HG03095 (cell line): ENCODE measurements around the gene UGCG.
A peak's percentile ranks its signal among the peaks of the same experiment; 100 is the strongest.
"Not testable (repeated sequence)": the region's sequence is repeated elsewhere in the genome, so short reads cannot be mapped to it uniquely, and the experiment has no call there.

Experiments
- ATAC-seq: cut with Tn5 transposase; IDR thresholded peaks from one replicate; pipeline ENCODE4 v1.9.1; 2021; ENCODE audit warnings: moderate library complexity; ENCODE audit not compliant: unreplicated experiment

Gene UGCG

DNA sequence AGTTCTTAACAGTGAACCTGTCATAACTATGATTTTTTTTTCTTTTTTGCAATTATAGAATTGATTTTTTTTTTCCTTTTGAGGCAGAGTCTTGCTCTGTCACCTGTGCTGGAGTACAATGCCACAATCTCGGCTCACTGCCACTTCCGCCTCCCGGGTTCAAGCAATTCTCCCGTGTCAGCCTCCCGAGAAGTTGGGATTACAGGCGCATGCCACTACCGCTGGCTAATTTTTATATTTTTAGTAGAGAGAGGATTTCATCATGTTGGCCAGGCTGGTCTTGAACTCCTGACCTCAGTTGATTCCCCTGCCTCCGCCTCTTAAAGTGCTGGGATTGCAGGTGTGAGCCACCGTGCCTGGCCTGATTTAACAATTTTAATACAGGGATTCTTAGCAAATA is 21.4 kb downstream of the UGCG start:
- ATAC-seq: no peak

DNA sequence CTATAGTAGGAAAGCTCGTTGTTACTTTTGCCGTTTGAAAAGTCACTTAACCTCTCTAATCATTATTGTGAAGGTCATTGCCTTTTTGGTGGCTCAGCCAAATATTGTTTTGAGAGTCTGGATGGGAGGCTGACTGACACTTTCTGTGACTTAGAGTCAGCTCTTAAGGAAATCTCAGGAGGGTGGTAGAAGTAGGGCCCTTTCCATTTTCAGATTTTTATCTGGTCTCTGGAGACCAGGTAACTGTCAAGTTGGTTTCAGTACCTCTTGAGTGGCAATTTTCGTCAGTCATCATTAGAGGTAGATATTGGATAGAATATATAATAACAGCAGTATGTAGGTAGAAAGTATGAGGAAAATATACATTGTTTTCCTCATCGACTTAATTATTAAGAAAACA is 23.3 kb downstream of the UGCG start:
- ATAC-seq: no peak

DNA sequence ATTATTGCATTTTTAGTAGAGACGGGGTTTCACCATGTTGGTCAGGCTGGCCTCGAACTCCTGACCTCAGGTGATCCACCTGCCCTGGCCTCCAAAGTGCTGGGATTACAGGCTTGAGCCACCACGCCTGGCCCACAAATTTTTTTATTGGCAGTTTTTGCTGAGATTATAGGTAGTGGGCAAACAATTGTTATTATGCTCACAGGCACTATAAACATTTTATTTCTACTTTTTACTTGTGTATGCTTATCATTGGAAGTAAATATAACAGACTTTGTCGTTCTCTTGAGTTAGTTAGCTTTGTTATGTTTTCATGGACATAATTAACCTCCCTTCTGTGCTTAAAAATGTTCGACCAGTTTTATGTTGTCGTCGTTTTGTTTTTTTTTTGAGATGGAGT is 23.9 kb downstream of the UGCG start:
- no peak for ATAC-seq

DNA sequence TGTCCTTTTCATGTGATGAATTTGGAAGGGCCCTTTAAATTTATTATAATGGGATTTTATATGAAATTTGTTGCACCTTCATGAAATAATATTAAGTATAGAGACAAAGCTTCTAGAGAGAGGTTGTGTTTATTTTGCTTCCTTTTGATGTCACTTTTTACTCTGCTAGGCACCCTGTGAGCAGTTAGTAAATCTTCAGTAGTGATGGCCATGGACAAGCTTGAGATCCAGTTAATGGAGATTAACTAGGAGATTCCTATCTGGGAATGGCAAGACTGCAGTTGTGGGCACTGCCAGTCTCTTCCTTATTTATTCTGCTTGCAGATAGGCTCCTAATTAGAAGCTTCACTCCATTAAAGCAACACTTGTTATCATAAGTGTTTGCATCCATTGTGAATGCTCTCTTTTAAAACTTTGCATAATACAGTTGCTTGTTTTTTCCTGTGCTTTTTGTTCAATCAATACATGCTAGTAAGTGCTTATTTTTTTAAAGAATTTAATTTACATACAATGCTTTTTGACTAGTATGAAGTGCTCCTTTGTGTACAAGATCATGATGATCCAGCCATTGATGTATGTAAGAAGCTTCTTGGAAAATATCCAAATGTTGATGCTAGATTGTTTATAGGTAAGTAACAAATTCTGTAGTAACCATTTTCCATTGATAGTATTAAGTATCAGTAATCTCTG is 25.9 kb downstream of the UGCG start:
- ATAC-seq: no peak

DNA sequence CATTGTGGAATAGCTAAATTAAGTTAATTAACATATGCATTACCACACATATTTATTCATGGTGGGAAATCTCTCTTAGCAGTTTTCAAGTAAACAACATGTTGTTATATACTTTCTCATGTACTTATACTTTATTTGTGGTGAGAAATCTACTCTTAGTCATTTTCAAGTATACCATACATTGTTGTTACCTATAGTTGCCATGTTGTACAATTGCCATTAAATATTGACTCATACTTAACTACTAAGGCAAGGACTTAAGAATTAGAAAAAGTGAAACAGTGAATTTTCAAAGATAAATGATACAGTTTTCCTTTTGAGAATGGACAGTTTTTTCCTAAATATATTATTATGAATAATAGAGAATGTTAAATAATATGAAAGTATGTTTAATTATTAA is 27.7 kb downstream of the UGCG start:
- ATAC-seq: no peak

DNA sequence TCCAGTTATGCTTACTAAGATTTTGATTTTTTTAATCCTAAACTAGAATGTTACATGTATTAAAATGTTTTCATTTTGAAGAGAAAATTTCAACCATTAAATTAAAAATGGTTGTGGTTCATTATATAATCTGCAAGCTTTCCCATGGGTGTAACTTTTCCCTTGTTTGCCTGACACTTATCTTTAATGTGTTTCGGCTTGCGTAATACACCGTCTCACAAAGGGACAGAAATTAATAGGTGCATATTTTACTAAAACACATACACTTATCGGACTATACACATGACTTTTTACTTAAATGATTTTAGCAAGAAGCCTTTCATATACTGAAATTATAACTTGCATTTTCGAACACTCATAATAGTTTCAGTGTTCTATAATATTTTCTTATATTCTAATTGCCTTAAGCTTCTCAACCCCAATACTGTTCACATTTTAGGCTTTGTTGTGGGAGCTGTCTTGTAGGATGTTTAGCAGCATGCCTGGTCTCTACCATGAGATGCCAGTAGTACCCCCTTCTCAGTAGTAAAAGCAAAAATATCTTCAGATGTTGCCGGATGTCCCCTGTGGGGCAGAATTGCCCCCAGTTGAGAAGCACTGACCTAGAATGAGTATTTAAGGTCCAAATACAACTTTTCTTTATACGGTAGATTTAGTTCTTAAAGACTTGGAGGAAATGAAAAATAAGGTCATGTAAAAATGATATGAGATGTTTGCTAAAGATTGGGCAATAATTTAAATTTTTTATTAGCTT is 28.6 kb downstream of the UGCG start:
- no peak for ATAC-seq

DNA sequence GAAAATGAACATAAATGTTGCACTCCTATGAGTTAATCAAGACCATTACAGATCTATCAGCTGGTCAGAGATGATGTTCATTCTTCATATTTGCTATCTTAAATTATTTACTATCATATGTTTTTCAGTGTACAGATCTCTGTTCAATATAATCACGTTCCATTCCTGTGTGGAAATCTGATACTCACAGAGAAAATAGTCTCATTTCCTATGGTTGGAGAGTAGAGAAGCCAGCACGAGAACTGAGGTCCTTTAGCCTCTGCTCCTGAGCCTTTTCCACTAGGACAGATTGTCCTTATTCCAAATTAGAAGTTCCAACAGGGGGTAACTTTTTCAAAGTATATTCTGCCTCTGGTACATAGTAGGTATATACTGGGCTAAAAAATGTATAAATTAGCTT is 29.2 kb downstream of the UGCG start:
- no peak for ATAC-seq

DNA sequence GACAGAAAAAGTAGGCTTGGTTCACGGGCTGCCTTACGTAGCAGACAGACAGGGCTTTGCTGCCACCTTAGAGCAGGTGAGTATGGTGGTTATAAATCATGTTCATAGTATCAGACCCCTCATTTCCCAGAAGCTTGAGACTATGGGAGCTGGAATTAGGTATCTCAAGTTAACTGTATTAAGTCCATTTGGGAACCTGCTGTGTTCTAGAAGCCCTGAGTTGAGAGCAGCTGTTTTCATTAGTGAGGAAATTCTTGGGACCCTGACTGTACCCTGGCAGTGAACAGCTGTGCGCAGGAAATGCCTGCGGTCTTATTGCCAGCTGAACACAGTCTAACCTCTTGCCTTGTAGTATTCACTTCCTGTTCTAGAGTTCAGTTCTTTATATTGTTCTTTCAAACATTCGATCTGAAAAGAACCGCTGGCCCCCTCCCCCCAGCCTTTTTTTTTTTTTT is 29.8 kb downstream of the UGCG start:
- peak; percentile 97 for ATAC-seq

DNA sequence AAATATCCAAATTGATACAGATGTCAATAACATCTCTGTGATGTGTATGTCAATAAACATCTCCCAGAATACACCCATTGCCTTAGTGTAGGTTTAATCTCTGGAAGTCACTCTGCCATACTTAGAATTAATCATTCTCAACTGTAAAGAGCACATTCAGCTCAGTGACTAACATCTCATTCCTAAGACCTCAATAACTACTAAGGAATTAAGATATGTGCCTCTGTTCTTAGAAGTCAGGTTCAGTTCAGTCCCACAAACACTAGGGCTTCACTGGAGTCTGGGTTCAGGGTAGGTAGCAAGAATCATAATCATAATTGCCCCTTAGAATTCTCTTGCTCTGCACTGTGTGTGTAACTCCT is 31.7 kb downstream of the UGCG start:
- no peak for ATAC-seq

DNA sequence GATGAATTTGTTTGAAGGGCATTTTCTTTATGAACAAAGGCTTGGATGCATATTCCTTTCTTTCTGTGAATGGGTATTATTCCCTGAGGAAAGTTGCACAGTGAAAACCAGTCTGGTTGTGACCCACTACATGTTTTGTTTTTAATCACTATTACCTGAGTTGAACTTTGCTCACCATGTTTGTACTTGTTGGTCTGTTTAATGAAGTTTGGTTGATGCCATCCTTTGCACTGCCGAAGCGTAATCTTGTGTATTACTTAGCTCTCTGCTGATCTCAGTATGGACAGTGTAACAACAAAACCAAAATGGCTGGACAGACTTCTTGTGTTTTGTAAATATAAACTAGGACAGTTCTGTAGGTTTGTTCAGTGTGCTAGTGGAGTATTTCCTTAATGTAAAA is 38.1 kb downstream of the UGCG start:
- no peak for ATAC-seq

DNA sequence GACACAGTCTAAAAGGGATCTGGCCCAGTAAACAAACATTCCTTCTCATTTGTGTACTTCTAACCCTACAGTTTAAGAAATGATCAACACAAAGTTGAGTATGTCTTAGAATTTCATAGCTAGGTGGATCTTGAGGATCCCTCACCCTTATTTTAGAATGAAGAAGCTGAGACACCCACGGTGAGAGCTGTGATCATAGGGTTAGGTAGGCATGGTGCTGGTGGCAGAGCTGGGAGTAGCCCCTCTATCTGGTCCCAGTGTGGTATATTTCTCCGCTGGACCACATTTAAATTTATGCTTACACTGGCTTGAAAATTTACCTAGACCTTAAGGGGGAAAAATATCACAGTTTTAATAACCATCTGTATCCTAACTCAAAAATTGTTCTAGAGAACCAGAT is 39.8 kb downstream of the UGCG start:
- ATAC-seq: no peak

DNA sequence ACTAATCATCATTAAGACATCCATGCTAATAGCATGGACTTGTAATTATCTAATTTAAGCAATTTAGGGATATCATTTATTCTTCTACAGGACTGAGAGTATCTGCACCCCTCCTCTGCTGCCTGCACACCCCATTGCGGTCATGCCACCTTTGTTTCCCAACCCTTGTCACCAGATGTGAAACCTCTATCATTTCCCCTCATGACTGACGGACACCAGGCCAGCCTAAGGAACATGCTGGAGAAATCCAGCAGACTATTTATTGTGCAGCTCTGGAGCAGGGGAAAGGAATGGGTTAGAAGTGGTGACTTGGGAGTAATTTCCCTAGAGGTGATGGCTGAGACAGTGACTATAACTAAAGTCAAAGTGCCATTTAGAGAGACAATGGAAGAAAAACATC is 40.7 kb downstream of the UGCG start:
- ATAC-seq: no peak

DNA sequence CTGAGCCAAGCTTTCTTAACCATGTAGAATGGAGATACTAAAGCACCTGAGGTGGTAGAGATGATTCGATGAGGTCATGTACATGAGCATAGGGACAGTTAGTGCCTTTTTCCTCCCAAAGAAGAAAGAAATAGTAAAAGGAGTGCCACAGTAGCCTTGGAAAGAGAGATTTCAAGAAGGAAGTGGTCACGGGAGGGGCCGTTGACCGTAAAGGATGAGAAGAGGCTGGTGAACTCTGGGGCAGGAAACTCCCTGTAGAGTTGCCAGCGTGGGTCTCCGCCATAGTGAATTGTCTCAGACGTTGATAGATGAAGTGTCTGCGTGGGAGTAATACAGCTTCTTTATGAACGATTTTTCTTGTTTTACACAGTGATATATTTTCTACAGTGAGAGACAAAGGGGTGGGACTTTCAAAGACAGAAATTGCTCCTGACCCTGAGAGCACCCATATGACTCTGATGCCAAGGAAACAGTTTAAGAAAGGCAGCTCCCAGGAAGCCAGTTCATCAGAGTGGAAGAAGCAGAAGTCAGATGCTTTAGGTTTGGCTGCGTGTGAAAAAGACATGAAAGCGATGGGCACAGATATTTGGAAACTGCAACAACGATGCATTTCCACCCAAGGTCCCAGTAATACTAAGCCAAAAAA is 41.3 kb downstream of the UGCG start:
- no peak for ATAC-seq

DNA sequence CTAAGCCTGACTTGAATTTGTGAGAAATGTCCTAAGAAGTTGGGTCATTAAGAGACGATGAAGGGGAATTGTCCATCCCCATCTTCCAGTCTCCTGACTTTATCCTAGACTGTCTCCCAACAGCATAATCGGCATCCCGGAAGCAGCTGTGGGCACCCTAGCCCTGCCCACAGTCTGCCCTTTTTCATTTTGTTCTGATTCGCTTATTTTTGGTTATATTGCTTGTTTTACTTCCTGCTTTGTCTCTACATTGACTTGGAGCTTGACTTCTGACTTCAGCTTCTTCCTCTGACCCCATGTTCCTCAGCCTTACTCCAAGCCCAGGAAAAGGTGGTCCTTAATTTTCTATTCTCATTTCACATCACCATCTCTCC is 41.8 kb downstream of the UGCG start:
- no peak for ATAC-seq

DNA sequence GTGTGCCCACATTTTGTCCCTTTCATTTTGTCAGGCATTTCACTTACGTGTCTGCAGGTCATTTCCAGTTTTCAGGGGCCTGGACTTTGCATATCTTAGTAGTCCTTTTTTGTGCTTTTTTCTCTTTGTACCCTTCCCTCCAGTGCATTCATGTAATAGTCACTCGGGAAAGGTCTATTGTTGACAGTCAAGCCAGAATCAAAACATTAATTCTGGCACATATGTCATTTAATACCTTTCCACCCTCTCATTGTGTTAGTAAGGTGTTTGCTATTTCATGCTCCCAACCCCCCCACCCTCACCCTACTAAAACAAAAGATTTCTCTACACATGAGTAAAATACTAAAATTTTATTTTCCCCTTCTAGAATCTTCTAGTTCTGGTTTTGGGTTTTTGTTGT is 42.7 kb downstream of the UGCG start:
- no peak for ATAC-seq

DNA sequence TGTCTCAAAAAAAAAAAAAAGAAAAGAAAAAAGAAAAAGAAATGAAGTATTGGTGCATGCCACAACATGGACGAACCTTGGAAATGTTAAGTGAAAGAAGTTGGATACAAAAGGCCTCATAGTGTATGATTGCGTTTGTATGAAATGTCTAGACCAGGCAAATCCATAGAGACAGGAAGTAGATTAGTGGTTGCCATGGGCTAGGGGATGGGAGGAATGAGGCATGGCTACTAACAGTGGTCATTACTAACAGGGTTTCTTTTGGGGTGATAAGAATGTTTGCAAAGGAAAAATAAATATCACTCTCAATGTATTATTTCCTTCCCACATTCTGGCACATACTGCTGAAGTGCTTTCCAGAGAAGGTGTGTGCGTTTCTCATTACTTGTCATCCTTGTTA is 44.1 kb downstream of the UGCG start:
- ATAC-seq: no peak

DNA sequence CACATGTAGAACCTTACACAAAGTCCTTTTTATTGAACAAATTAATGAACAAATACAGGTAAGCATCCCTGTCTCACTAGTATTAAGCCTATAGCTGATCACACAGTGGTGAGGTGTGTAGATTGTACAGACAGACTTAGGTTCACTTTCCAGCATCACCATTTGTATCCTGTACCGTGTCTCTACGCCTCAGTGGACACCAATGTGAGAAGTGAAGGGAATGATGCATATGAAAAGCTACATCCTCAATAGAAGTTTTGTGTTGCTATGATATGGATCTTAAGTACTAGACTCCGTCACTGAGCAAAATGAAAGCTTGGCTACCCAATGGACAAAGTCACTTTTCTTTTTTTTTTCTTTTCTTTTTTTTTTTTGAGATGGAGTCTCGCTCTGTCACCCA is 46.6 kb downstream of the UGCG start:
- no peak for ATAC-seq

DNA sequence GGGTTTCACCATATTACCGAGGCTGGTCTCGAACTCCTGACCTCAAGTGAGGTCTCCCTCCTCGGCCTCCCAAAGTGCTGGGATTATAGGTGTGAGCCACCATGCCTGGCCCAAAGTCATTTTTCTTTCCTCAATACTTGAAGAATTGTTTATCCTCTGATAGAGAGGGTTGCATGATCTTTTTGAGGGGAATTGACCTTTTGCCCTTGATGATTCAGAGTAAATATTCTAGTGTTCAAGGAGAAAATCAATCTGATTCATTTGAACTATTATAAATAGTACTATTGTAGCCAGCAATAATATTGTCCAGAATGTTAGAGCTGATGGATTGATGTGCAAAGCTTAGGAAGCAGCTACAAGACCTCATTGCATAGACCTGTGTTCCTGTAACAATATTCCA is 47.1 kb downstream of the UGCG start:
- ATAC-seq: no peak

DNA sequence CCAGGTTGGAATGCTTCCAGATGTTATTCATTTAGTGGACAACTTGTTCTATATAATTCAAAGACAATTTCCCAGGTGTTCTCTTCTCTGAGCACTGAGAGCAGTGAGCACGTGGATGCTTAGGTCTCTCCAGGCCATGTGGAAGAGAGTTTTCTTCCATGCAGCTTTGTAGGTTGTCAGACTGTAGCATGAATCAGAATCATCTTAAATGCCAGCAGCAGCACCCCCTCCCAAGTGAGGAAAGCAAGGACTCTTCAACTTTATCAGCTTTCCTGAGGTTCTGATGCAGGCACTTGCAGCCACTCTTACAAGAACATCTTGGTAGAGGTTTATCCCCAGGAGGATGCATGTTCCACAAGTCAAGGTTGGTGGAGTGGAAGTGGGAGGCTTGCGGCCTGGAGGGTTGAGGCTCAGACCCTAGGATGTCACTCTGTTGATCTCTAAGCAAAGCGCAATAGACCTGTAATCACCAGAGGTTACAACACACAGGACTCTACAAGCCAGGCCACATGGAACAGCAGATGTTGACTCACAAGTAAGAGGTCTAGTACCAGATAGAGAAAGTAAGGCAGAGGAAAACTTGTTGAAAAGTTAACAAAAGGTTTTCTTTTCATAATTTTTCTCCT is 47.7 kb downstream of the UGCG start:
- ATAC-seq: no peak

DNA sequence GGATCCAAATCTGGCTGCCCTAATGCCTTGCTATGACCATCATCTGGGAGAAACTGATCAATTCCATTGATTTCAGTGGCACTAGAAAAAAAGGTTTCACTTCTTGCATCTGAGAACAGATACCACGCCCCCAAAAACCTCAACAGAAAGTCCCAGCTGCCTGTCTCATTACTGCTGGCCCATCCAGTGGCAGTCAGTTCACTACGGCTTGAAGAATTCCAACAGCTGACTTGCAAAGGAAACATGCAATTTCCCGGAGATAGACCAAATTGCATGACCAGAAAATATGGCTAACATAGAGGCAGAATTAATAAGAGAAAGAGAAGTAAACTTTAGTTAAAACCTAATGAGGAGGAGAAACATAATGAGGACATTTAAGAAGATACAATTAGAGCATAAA is 48.6 kb downstream of the UGCG start:
- ATAC-seq: peak; percentile 68

DNA sequence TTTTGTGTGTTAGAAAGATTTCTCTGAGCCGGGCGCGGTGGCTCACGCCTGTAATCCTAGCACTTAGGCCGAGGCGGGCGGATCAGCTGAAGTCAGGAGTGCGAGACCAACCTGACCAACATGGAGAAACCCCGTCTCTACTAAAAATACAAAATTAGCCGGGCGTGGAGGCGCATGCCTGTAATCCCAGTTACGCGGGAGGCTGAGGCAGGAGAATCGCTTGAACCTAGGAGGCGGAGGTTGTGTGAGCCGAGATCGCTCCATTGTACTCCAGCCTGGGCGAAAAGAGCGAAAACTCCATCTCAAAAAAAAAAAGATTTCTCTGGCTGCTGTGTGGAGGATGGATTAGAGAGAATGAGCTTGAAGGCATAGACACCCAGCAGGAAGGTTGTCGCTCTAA is 51.5 kb downstream of the UGCG start:
- ATAC-seq: not testable (repeated sequence)

DNA sequence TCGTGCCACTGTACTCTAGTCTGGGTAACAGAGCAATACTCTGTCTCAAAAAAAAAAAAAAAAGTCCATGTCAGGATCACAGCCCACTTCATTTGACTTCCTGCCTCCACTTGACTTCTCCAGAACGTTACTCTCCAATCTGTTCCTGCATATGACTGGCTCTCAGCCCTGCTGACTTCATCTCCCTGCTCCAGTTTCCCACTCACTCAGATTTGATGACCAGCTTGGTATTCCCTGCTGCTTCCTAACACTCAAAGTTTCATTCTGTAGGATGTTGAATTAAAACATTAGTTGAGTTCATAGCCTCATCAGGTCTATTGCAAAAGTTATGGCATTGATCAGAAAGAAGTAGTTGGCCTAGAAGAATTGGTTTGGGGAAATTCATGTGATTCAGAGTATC is 52.3 kb downstream of the UGCG start:
- ATAC-seq: no peak
